ENCODE measurements around the gene INPP5A.

Gene INPP5A

GRCh38 chr10:132660385-132660784 lies 122.8 kb downstream of the INPP5A start:
- in situ Hi-C loops (cut with HindIII; ENCODE audit: low pct_ligation_motif_present, low sequenced_read_pairs) = no loop called here
- DNase-seq = no peak

GRCh38 chr10:132662186-132662920 lies 124.8 kb downstream of the INPP5A start:
- Histone ChIP-seq H3K4me3 (ENCODE audit: low read depth, low read length) (no peak overlapping the region), H3K36me3 (replicated peaks) (no peaks in the 10 kb centered on the region), H3K27ac (no peak overlapping the region), H3K27me3 (replicated peaks) (no peaks in the 10 kb centered on the region)
- no peak for DNase-seq
- in situ Hi-C loops (cut with HindIII; ENCODE audit: low pct_ligation_motif_present, low sequenced_read_pairs) = no loop called here
- TF ChIP-seq CTCF (IDR thresholded peaks at IDR 0.05; ENCODE audit: low read depth, low read length, missing control alignments) = no peak

More at GRCh38 chr10:132660385-132660784, 122.8 kb downstream of the INPP5A start:
- Histone ChIP-seq H3K4me3 (ENCODE audit: low read depth, low read length) (no peak overlapping the region), H3K36me3 (replicated peaks) (no peaks in the 10 kb centered on the region), H3K27ac (no peak overlapping the region), H3K27me3 (replicated peaks) (no peaks in the 10 kb centered on the region)
- no peak for TF ChIP-seq CTCF (IDR thresholded peaks at IDR 0.05; ENCODE audit: low read depth, low read length, missing control alignments)

GRCh38 chr10:132663666-132664365 lies 126.2 kb downstream of the INPP5A start:
- DNase-seq = no peak
- Histone ChIP-seq H3K4me3 (ENCODE audit: low read depth, low read length) (no peak overlapping the region), H3K27ac (no peak overlapping the region), H3K36me3 (replicated peaks) (no peaks in the 10 kb centered on the region), H3K27me3 (replicated peaks) (no peaks in the 10 kb centered on the region)
- no peak for TF ChIP-seq CTCF (IDR thresholded peaks at IDR 0.05; ENCODE audit: low read depth, low read length, missing control alignments)
- in situ Hi-C loops (cut with HindIII; ENCODE audit: low pct_ligation_motif_present, low sequenced_read_pairs) = no loop called here

- Histone ChIP-seq H3K27ac (no peak overlapping the region), H3K27me3 (replicated peaks) (no peaks in the 10 kb centered on the region), H3K36me3 (replicated peaks) (no peaks in the 10 kb centered on the region), H3K4me3 (ENCODE audit: low read depth, low read length) (no peak overlapping the region)
- in situ Hi-C loops (cut with HindIII; ENCODE audit: low pct_ligation_motif_present, low sequenced_read_pairs) = no loop called here
- DNase-seq = no peak
- TF ChIP-seq CTCF (IDR thresholded peaks at IDR 0.05; ENCODE audit: low read depth, low read length, missing control alignments) = no peak
Measured at GRCh38 chr10:132664407-132664806, 126.8 kb downstream of the INPP5A start.

GRCh38 chr10:132664883-132665282 lies 127.3 kb downstream of the INPP5A start:
- in situ Hi-C loops (cut with HindIII; ENCODE audit: low pct_ligation_motif_present, low sequenced_read_pairs) = no loop called here
- TF ChIP-seq CTCF (IDR thresholded peaks at IDR 0.05; ENCODE audit: low read depth, low read length, missing control alignments) = no peak
- H3K4me3 ChIP-seq (ENCODE audit: low read depth, low read length) = no peak overlapping the region
- no peaks in the 10 kb centered on the region for H3K36me3 ChIP-seq (replicated peaks)
- no peak overlapping the region for H3K27ac ChIP-seq
- H3K27me3 ChIP-seq (replicated peaks) = no peaks in the 10 kb centered on the region
- no peak for DNase-seq
